ENCODE data around the gene RBM12.

DNA sequence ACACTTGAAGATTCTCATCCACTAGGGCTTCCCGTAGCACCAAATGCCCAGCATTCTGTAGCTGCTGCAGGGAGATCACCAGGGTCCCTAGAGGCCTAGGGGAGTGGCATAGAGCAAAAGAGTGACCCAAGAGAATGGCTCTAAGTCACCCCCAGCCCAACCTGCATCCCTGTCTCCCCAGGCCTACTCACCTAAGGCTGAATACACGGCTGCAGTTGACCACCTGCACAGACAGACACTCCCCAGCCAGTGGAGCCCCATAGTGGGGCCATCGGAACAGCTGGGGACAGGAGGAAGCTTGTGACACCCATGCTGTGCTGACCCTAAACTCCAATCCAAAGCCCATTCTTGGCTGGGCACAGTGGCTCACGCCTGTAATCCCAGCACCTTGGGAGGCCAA lies 58.6 kb downstream of the RBM12 start:
- TF ChIP-seq, protein P1, sequence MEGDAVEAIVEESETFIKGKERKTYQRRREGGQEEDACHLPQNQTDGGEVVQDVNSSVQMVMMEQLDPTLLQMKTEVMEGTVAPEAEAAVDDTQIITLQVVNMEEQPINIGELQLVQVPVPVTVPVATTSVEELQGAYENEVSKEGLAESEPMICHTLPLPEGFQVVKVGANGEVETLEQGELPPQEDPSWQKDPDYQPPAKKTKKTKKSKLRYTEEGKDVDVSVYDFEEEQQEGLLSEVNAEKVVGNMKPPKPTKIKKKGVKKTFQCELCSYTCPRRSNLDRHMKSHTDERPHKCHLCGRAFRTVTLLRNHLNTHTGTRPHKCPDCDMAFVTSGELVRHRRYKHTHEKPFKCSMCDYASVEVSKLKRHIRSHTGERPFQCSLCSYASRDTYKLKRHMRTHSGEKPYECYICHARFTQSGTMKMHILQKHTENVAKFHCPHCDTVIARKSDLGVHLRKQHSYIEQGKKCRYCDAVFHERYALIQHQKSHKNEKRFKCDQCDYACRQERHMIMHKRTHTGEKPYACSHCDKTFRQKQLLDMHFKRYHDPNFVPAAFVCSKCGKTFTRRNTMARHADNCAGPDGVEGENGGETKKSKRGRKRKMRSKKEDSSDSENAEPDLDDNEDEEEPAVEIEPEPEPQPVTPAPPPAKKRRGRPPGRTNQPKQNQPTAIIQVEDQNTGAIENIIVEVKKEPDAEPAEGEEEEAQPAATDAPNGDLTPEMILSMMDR (IDR thresholded peaks at IDR 0.05; ENCODE audit: insufficient read depth, low read depth, low read length): no peak
- TF ChIP-seq EZH2 (IDR thresholded peaks at IDR 0.05; ENCODE audit: insufficient read depth, low read length): no peak

All from astrocyte (in vitro differentiated cells and primary cell).